Heart left ventricle (tissue), 13 donors: ENCODE results near the gene CC2D1A.

ENCODE experiments used
- POLR2A ChIP-seq, 2 donors: fragments of 450-650 bp; IDR thresholded peaks; one replicate each; pipeline ENCODE4 v1.6.1; 2017; ENCODE audit warnings: antibody characterized with exemption in 2 of 2, mild to moderate bottlenecking in 2 of 2, moderate library complexity in 2 of 2
- TF ChIP-seq, protein P1 (sequence below), 12 donors: fragments of 200-600 bp; sonication (generic) in 4 of 12; IDR thresholded peaks; one replicate each; pipeline versions ENCODE4 v1.5.0 to v1.8.0; 2018 to 2022; ENCODE audit warnings: antibody characterized with exemption in 12 of 12, mild to moderate bottlenecking in 5 of 12
- donor health status: ischemic (EF 13 %, LVEDD 7.1; RV severe dilation, severe dysfunction).
- donor health status: DM: no; HTN: yes; CAD: no.
- donor health status: DM: no; HTN: no; CAD: no.
- donor health status: ischemic (EF 25% LVEDD 6.9; RV normal size, moderate dysfunction).
- donor health status: ischemic (EF 25% LVEDD 5.7; RV mildly dilated, moderate dysfunction).
- donor health status: ischemic (EF 35%, LVEDD 5.7; RV mildly dilated, moderate dysfunction).
- donor health status: nonischemic (EF 11% LVEDD 7.7; RV severe dilation, severe dysfunction).
- donor health status: DM: yes; HTN: yes; CAD: no.
- donor health status: PGD.
- donor health status: ischemic (EF 29% LVEDD 5.4; RV normal size, mild dysfunction).
- donor health status: nonischemic (EF 23%, LVEDD 6.1; RV moderate dilation, normal function).

DNA sequence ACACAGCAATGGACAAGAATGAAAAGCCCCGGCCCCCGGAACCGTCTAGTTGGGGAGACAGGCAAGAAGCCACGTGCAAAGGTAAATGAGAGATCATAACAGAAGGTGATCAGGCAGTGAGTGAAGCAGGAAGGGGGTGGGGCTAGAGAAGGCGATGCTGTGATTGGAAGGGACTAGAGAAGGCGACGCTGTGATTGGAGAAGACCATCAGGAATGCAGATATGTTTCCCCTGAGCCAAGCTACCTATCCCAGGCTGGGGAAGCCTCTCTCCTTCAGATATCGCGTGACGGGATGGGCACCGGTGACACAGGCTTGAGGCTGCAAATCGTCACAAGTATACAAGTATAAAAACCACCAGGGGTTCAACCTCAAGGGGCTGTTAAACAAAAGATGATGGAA is 68.1 kb downstream of the CC2D1A start:
- no peak for TF ChIP-seq POLR2A (IDR thresholded peaks at IDR 0.05)
- TF ChIP-seq, protein P1, sequence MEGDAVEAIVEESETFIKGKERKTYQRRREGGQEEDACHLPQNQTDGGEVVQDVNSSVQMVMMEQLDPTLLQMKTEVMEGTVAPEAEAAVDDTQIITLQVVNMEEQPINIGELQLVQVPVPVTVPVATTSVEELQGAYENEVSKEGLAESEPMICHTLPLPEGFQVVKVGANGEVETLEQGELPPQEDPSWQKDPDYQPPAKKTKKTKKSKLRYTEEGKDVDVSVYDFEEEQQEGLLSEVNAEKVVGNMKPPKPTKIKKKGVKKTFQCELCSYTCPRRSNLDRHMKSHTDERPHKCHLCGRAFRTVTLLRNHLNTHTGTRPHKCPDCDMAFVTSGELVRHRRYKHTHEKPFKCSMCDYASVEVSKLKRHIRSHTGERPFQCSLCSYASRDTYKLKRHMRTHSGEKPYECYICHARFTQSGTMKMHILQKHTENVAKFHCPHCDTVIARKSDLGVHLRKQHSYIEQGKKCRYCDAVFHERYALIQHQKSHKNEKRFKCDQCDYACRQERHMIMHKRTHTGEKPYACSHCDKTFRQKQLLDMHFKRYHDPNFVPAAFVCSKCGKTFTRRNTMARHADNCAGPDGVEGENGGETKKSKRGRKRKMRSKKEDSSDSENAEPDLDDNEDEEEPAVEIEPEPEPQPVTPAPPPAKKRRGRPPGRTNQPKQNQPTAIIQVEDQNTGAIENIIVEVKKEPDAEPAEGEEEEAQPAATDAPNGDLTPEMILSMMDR (IDR thresholded peaks at IDR 0.05), result no peak
